ENCODE data around the gene EMD. TPM values are rescaled to one million over a fixed set of nuclear protein-coding genes. Genes with fewer than 3 reads are reported as not detected.
A peak's percentile ranks its signal among the peaks of the same experiment; 100 is the strongest.

The EMD gene
- total RNA-seq, 1 donor from 2014 or later, result 83.3 TPM

DNA sequence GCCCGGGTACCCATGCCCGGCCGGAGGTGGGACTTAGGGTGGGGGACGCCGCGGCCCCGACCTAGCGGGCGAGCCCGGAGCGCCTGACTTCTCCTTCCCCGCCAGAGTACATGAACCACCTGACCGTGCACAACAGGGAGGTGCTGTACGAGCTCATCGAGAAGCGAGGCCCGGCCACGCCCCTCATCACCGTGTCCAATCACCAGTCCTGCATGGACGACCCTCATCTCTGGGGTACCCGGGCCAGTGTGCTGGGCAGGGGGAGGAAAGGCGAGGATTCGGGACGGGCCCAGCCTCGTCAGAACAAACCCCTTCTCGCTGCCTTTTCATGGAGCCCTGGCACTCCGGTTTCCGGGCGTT lies 32.9 kb downstream of the EMD start:
- Mint-ChIP-seq H3K4me1 (ENCODE audit: low read depth) (peaks cover 12% of the 10 kb centered on the region), H3K27me3 (ENCODE audit: insufficient read depth) (no peaks in the 10 kb centered on the region), H3K4me3 (peak overlapping the region; percentile 83), H3K27ac (peak overlapping the region; percentile 86), H3K9me3 (no peaks in the 10 kb centered on the region), H3K36me3 (ENCODE audit: low read depth) (peaks cover 10% of the 10 kb centered on the region)
- intact Hi-C loops (cut with micrococcal nuclease), result loop anchor here (1.0 to 5.0 kb wide), 6 partner anchors 16 to 315 kb away; partner anchors contain the start of genes ATP6AP1, LAGE3, MECP2 and SLC10A3
- peak; percentile 40 for DNase-seq (ENCODE audit: low spot score)

DNA sequence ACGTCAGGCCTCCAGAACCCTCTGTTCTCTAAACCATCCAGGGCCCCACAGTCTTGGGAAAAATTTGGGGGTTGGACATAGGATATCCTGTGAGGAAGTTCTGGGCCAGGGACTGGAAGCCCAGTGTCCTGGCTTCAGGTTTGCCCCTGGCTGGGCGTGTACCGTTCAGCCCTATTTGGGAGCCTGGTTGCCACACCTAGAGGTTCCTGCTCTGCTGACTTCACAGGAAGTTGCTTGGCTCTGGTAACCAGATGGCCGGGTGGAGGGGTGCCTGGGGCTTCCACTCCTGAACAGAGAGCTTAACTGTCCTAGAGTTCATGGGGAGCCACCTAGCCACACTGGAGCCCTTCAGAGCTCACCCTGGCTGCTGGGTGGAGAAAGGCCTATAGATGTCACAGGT lies 33.4 kb downstream of the EMD start:
- H3K4me1 Mint-ChIP-seq (ENCODE audit: low read depth), result peaks cover 12% of the 10 kb centered on the region
- no peaks in the 10 kb centered on the region for H3K9me3 Mint-ChIP-seq
- H3K27me3 Mint-ChIP-seq (ENCODE audit: insufficient read depth), result no peaks in the 10 kb centered on the region
- peak overlapping the region; percentile 83 for H3K4me3 Mint-ChIP-seq
- intact Hi-C loops (cut with micrococcal nuclease), result loop anchor here (1.0 to 5.0 kb wide), 4 partner anchors 16 to 315 kb away; partner anchors contain the start of genes ATP6AP1, LAGE3 and MECP2
- H3K36me3 Mint-ChIP-seq (ENCODE audit: low read depth), result peaks cover 10% of the 10 kb centered on the region
- peak overlapping the region; percentile 86 for H3K27ac Mint-ChIP-seq
- no peak for DNase-seq (ENCODE audit: low spot score)

DNA sequence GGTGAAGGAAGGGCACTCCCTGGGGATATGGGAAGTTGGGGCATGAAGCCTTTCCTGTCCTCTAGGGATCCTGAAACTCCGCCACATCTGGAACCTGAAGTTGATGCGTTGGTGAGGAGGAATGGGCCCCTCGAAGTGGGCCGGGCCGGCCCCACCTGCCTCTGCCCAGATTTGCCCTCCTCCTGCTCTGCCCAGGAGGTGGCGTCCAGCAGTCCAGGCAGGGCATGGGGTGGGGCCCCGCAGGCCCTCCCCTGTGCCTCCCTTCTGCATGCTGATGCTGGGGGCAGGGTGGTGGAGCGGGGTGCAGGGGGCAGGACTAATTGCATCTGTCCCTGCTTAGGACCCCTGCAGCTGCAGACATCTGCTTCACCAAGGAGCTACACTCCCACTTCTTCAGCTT lies 34.0 kb downstream of the EMD start:
- Mint-ChIP-seq H3K36me3 (ENCODE audit: low read depth) (peaks cover 10% of the 10 kb centered on the region), H3K9me3 (no peaks in the 10 kb centered on the region), H3K4me1 (ENCODE audit: low read depth) (peaks cover 12% of the 10 kb centered on the region), H3K27me3 (ENCODE audit: insufficient read depth) (no peaks in the 10 kb centered on the region), H3K4me3 (peak overlapping the region; percentile 83), H3K27ac (peak overlapping the region; percentile 86)
- intact Hi-C loops (cut with micrococcal nuclease), result loop anchor here (5.0 kb wide), 2 partner anchors 64 to 316 kb away; partner anchors contain the start of genes LAGE3 and MECP2
- no peak for DNase-seq (ENCODE audit: low spot score)

DNA sequence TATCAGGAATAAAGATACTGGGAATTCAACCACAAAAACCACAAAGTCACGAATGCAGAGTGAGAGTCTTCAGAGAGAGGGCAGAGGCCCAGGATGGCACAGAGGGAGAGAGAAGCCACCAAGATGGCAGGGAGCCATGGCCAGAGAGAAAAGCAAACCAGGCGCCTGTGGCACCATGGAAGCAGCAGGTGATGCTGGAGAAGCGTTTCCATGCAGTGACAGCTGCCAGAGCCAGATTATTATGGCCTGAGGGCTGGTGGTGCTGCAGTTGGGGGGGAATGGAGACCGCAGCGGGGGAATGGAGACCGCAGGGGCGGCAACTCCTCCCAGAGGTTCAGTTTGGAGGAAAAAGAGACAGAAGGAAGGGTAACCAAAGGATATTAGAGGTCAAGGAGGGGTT lies 38.1 kb downstream of the EMD start:
- H3K4me3 Mint-ChIP-seq, result no peak overlapping the region
- H3K27me3 Mint-ChIP-seq (ENCODE audit: insufficient read depth), result no peaks in the 10 kb centered on the region
- no peak for DNase-seq (ENCODE audit: low spot score)
- no peaks in the 10 kb centered on the region for H3K9me3 Mint-ChIP-seq
- intact Hi-C loops (cut with micrococcal nuclease), result no loop called here
- peaks cover 5% of the 10 kb centered on the region for H3K4me1 Mint-ChIP-seq (ENCODE audit: low read depth)
- no peak overlapping the region for H3K27ac Mint-ChIP-seq
- peaks cover 10% of the 10 kb centered on the region for H3K36me3 Mint-ChIP-seq (ENCODE audit: low read depth)

DNA sequence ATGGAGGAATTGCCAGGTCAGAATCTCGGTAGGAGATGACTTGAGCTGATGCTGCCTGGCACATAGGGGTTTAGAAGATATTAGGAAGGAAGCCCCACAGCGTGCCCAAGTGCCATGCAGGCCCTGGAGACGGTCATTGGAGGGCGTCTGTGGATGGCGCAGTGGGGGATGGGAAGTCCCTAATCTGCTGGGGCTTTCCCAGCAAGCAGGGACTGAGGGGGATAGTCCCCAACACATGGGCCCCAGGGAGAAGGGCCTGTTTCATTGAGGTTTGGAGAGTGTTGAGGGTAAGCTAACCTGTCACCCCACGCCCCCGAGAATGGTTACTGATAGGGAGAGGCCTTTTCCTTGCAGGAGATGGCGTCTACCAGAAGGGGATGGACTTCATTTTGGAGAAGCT lies 40.1 kb downstream of the EMD start:
- peaks cover 8% of the 10 kb centered on the region for H3K36me3 Mint-ChIP-seq (ENCODE audit: low read depth)
- H3K27me3 Mint-ChIP-seq (ENCODE audit: insufficient read depth), result no peaks in the 10 kb centered on the region
- intact Hi-C loops (cut with micrococcal nuclease), result no loop called here

DNA sequence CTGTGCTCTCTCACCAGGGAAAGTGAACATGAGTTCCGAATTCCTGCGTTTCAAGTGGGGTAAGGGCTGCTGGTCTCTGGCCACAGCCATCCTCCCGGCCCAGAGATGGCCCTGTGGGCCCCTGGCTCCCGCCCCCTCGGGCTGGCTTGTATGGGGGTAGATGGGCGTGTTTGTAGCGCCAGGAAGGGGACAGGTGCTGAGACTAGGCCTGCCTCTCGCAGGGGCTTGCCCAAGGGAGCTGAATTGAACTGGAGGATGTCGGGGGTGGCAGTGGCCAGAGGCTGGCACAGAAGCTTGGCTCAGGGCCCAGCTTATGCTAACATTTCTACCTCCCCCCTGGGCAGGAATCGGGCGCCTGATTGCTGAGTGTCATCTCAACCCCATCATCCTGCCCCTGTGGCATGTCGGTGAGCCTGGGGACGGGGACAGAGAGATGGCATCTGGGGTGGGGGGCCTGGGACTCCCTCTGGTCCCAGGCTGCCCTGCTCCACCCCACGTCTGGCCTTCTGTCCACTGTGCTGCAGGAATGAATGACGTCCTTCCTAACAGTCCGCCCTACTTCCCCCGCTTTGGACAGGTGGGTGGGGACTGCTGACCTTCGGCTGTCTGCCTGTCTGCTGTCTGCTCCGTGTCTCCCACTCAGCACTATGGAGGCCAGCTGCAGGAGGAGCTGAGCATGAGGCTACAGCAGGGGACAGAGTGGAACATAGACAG lies 40.8 kb downstream of the EMD start:
- H3K4me1 Mint-ChIP-seq (ENCODE audit: low read depth), result no peaks in the 10 kb centered on the region
- H3K9me3 Mint-ChIP-seq, result no peaks in the 10 kb centered on the region
- intact Hi-C loops (cut with micrococcal nuclease), result no loop called here
- H3K4me3 Mint-ChIP-seq, result no peak overlapping the region
- peaks cover 8% of the 10 kb centered on the region for H3K36me3 Mint-ChIP-seq (ENCODE audit: low read depth)
- no peak for DNase-seq (ENCODE audit: low spot score)
- H3K27ac Mint-ChIP-seq, result no peak overlapping the region
- no peaks in the 10 kb centered on the region for H3K27me3 Mint-ChIP-seq (ENCODE audit: insufficient read depth)

More for the DNA sequence above, 40.1 kb downstream of the EMD start:
- Mint-ChIP-seq H3K9me3 (no peaks in the 10 kb centered on the region), H3K4me1 (ENCODE audit: low read depth) (no peaks in the 10 kb centered on the region), H3K27ac (no peak overlapping the region), H3K4me3 (no peak overlapping the region)
- no peak for DNase-seq (ENCODE audit: low spot score)

DNA sequence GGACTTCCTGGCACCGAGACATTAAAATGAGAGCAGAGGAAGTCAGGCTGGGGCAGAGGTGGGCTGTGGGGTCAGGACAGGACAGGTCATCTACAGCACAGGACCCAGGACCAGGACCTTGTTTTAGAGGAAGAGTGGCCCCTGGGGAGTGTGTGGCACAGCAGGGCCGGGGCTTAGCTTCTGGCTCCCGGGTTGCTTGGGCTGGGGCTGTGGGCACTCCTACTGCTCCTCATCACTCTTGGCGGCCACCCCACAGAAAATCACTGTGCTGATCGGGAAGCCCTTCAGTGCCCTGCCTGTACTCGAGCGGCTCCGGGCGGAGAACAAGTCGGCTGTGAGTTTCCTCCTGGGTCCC lies 41.3 kb downstream of the EMD start:
- DNase-seq (ENCODE audit: low spot score), result no peak
- intact Hi-C loops (cut with micrococcal nuclease), result no loop called here
- Mint-ChIP-seq H3K27me3 (ENCODE audit: insufficient read depth) (no peaks in the 10 kb centered on the region), H3K4me3 (no peak overlapping the region), H3K27ac (no peak overlapping the region), H3K4me1 (ENCODE audit: low read depth) (no peaks in the 10 kb centered on the region), H3K36me3 (ENCODE audit: low read depth) (peaks cover 5% of the 10 kb centered on the region), H3K9me3 (no peaks in the 10 kb centered on the region)

DNA sequence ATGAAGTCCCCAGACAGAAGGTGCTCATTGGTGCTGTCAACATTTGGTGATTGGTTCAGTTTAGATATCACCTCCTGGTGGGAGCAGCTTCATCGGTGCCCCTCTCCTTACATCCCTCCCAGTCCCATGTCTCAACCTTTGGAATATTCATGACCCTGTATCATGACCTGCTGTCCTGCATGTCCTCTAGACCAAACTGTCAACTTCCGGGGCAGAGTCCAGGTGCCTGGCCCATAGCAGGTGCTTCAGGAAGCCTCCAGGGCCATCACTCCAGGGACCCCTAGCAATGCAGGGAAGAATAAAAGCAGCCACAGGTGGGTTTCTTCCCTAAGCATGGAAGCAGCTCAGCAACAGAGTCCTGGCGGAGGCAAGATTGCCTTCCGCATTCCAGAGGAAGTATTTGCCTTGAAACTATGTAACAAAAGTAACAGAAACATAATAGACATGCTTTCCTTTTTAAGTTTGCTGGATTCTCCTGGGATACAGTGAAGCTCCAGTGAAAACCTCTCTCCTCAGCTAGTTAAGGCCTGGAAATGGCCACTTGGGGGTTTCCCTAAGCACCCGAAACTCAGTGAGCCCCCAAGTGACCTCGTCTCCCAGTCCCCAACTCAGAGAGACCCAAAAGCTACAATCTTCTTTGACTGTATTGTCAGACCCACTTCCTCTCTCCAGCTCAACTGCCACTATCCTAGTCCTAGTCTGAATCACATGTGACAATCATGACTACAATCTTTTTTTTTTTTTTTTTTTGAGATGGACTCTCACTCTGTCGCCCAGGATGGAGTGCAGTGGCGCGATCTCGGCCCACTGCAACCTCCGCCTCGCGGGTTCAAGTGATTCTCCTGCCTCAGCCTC lies 48.0 kb downstream of the EMD start:
- no peak overlapping the region for H3K27ac Mint-ChIP-seq
- H3K4me3 Mint-ChIP-seq, result no peak overlapping the region
- no peaks in the 10 kb centered on the region for H3K27me3 Mint-ChIP-seq (ENCODE audit: insufficient read depth)
- intact Hi-C loops (cut with micrococcal nuclease), result no loop called here
- DNase-seq (ENCODE audit: low spot score), result no peak
- H3K36me3 Mint-ChIP-seq (ENCODE audit: low read depth), result peaks cover 7% of the 10 kb centered on the region
- peaks cover 22% of the 10 kb centered on the region for H3K4me1 Mint-ChIP-seq (ENCODE audit: low read depth)
- H3K9me3 Mint-ChIP-seq, result no peaks in the 10 kb centered on the region

DNA sequence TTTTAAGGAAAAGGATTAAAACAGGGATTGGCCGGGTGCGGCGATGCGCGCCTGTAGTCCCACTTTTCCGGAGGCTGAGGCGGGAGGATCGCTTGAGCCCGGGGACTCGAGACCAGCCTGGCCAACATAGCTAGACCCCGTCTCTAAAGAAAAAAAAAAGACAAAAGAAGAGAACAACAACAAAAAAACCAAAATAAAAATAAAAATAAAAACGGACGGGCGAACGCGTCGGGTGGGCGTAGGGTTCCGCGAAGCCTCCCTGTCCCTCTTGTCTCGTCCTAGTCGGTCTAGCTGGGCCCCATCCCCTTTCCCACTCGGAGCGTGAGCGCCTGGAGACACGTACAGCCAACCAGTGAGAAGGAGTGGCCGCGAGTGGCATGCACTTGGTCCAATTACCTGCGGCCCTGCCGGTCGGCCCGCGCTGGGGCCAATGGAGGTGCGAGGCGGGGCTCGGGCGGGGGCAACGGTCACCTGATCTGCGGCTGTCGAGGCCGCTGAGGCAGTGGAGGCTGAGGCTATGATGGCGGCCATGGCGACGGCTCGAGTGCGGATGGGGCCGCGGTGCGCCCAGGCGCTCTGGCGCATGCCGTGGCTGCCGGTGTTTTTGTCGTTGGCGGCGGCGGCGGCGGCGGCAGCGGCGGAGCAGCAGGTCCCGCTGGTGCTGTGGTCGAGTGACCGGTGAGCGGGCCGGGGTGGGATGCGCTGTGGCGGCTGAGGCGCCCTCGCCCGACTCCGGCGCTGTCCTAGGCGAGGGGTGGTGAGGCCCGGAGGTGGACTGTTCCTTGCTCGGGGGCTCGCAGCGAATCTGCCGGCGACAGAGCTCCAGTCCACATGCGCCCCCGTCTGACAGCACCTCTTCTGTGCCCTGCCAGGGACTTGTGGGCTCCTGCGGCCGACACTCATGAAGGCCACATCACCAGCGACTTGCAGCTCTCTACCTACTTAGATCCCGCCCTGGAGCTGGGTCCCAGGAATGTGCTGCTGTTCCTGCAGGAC lies 49.4 kb downstream of the EMD start, which contains the start of gene ATP6AP1:
TSS of gene ATP6AP1 (plus strand) at position 502 of the 996 bp plus-strand sequence. CDS start at position 518, 16 bp downstream.
- DNase-seq (ENCODE audit: low spot score), result peak; percentile 88
- peaks cover 12% of the 10 kb centered on the region for H3K36me3 Mint-ChIP-seq (ENCODE audit: low read depth)
- intact Hi-C loops (cut with micrococcal nuclease), result loop anchor here (1.0 to 2.0 kb wide), 3 partner anchors 16 to 88 kb away; partner anchors contain the start of gene FAM3A
- peaks cover 22% of the 10 kb centered on the region for H3K4me1 Mint-ChIP-seq (ENCODE audit: low read depth)
- H3K9me3 Mint-ChIP-seq, result no peaks in the 10 kb centered on the region
- peak within 1 kb of the TSS; percentile 83 for H3K4me3 Mint-ChIP-seq
- peak within 1 kb of the TSS; percentile 80 for H3K27ac Mint-ChIP-seq
- H3K27me3 Mint-ChIP-seq (ENCODE audit: insufficient read depth), result no peaks in the 10 kb centered on the region

DNA sequence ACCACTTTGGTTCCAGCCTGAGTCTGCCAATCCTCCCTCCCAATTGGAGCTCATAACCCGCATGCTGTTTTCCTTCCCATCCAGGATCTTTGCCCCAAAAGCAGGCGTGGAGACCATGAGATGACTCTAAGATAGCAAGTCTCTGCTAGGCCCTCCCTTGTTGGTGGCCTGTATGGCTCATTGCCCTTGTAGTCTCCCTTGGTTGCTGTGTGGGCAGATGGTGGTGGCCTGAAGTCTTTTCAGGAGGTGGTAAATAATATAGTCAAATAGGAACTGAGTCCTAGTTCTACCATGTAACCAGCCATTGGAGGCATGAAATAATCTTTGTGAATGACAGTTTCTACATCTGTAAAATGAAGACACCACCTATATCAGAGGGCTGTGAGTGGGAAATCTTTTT lies 50.6 kb downstream of the EMD start:
- peaks cover 22% of the 10 kb centered on the region for H3K4me1 Mint-ChIP-seq (ENCODE audit: low read depth)
- peaks cover 11% of the 10 kb centered on the region for H3K36me3 Mint-ChIP-seq (ENCODE audit: low read depth)
- peak overlapping the region; percentile 83 for H3K4me3 Mint-ChIP-seq
- H3K27me3 Mint-ChIP-seq (ENCODE audit: insufficient read depth), result no peaks in the 10 kb centered on the region
- DNase-seq (ENCODE audit: low spot score), result no peak
- peak overlapping the region; percentile 61 for H3K27ac Mint-ChIP-seq
- no peaks in the 10 kb centered on the region for H3K9me3 Mint-ChIP-seq
- intact Hi-C loops (cut with micrococcal nuclease), result loop anchor here (2.0 kb wide), 1 partner anchor 87 kb away; the partner anchor contains the start of gene FAM3A

DNA sequence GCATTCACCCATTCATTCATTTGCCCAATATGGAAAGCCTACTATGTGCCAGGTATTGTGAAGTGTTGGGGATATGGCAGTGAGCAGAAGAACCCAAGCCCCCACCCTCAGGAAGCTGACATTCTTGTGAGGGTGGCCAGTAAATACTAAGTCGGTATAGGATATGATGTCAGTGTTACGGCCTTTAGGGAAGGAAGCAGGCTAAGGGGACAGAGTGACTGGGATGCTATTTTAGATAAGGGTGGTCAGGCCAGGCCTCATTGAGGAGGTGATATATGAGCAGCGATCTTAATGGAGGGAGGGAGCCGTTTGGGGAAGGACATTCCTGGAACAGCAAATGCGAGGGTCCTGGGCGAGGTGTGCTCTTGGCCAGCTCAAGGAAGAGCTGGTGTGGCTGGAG lies 51.4 kb downstream of the EMD start:
- Mint-ChIP-seq H3K36me3 (ENCODE audit: low read depth) (peaks cover 11% of the 10 kb centered on the region), H3K4me1 (ENCODE audit: low read depth) (peaks cover 22% of the 10 kb centered on the region)
- intact Hi-C loops (cut with micrococcal nuclease), result no loop called here

DNA sequence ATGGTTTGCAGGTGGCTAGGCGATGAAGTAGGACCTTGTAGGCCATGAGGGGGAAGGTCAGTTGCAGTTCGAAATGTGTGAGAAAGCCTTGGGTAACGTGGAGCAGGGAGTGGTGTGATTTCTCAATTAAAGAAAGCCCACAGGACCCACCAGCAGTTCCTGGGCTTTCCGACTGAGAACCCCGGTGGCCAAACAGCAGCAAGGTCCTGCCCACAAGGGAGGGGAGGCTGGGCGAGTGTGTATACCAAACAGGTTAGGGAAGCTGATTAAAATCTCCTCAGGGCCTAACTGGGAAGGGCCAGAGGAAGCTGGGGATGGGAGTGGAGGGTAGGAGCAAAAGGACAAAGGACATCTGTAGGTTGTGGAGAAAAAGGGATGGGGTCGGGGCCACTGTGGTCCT lies 51.8 kb downstream of the EMD start:
- no peak for DNase-seq (ENCODE audit: low spot score)
- H3K4me3 Mint-ChIP-seq, result no peak overlapping the region
- intact Hi-C loops (cut with micrococcal nuclease), result no loop called here
- H3K36me3 Mint-ChIP-seq (ENCODE audit: low read depth), result peaks cover 15% of the 10 kb centered on the region
- no peaks in the 10 kb centered on the region for H3K9me3 Mint-ChIP-seq
- no peaks in the 10 kb centered on the region for H3K27me3 Mint-ChIP-seq (ENCODE audit: insufficient read depth)
- H3K4me1 Mint-ChIP-seq (ENCODE audit: low read depth), result peaks cover 23% of the 10 kb centered on the region
- H3K27ac Mint-ChIP-seq, result no peak overlapping the region

More for the DNA sequence above, 51.4 kb downstream of the EMD start:
- Mint-ChIP-seq H3K9me3 (no peaks in the 10 kb centered on the region), H3K4me3 (peak overlapping the region; percentile 49), H3K27me3 (ENCODE audit: insufficient read depth) (no peaks in the 10 kb centered on the region), H3K27ac (peak overlapping the region; percentile 37)
- no peak for DNase-seq (ENCODE audit: low spot score)
